Endometrium (tissue), 2 donors: ENCODE measurements around the gene SNX25.

Experiments used
- FAIRE-seq: peaks from 2 replicates; lab custom pipeline; 2012; peaks lifted over from hg19 to GRCh38; lab: Jason Lieb, UNC
- donor health status: control.
- donor health status: control.

The SNX25 gene

GRCh38 chr4:185263419-185263818 is 54.0 kb downstream of the SNX25 start:
- FAIRE-seq, result no peak

- no peak for FAIRE-seq
These were observed 56.5 kb downstream of the SNX25 start for GRCh38 chr4:185265942-185266341.

GRCh38 chr4:185269286-185269685 is 59.9 kb downstream of the SNX25 start:
- FAIRE-seq, result no peak

DNA sequence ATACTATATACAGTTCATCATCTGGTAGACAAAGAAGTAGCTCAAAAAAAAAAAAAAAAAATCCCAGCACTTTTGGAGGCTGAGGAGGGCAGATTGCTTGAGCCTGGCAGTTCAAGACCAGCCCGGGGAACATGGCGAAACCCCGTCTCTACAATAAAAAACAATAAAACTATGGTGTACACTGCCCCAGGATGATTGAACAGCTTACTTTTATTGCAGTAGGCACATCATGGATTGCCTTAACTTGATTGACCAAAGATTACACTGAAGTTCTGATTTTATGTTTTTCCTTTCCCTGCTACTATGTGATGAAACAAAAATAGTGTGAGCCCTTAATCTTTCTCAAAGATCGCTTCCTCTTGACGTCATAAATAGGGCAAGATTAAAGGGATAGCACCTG is 60.6 kb downstream of the SNX25 start:
- no peak for FAIRE-seq

GRCh38 chr4:185270885-185271284 is 61.5 kb downstream of the SNX25 start:
- FAIRE-seq, result no peak

DNA sequence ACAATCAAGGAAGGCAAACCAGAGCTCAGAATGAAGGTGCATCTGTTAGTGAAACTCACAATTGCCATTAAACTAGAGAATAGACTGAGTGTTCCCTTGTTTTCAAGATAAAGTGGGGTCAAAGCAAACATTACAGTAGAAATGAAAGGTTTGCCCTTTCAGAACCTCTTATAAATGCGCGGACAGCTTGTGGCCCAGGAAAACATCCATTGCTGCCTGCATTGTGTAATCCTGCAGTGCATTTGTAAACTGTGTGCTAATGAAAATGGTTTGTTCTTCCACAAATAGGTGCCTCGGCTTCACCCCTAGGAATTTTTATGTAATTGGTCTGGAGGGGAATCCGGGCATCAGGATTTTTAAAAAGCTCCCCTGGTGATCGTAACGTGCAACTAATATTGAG is 62.8 kb downstream of the SNX25 start:
- FAIRE-seq, result no peak

GRCh38 chr4:185275501-185275900 is 66.1 kb downstream of the SNX25 start:
- FAIRE-seq, result no peak

DNA sequence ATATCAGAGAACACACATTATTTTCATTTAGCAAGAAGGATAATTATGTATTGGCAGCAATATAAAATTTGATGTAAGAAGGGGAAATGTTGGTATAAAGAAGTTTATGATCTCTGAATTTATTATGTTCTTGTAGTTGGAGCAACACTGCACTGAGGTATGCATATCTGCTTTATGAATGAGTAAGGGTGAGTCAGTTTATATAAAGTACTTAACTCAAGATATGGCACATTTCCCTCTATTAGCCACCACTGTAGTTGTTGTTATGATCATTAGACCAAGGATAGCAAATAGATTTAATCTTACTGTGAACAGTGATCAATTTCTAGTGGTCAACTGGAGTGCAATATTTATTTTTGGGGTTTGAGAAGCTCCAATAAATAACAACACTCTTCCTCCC is 66.6 kb downstream of the SNX25 start:
- FAIRE-seq, result no peak

DNA sequence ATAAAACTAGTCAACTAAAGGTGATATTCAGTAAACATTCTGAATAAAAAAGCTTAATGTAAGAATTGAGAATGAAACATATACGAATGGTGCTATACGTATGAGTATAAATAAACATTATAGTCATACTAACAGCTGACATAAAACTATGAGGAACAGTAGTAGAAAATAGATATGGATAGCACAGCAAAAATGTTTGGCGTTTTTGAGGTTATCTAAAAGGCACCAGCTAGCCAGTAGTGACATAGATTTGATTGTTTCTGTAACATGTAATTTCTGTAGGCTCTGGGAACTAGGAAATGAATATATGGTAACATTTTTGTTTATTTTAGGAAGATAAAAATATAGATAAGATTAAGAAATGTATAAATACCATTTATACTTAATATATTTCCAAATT is 69.3 kb downstream of the SNX25 start:
- no peak for FAIRE-seq

DNA sequence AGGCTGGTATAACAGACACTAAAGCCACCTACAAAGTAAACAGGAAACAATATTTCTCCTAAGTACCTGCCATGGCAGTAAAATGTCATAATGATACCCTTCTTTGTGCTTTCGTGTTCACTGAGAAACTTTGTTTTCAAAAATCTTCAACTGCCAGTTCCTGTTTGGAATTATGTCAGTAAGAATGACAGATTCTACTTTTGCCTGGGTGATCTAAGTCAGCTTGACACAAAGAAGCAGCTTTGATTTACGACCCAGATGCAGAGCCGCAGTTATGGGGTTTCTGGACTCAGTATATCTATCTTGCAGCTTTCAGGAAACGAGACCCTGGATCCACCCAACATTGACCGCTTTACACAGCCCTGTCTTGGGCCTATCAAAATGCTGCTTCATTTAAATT is 71.2 kb downstream of the SNX25 start:
- no peak for FAIRE-seq

DNA sequence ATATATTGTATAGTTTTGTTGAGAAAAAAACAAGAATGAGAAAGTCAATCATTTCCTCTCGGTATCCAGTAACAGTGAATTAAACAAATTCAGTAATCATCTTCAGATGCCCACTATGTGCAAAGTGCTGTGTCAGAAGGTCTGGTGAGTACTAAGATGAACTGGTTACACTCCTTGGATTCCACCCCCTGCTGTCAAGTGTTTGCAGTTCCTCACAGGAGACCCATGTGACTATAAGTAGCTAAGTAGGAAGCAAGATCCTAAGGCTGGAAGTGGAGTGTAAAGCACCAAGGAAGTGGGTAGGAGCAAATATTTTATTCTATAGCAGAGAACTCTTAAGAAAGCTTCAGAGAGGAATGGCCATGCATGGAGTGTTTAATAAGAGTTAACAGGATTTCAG is 73.6 kb downstream of the SNX25 start:
- FAIRE-seq, result no peak

DNA sequence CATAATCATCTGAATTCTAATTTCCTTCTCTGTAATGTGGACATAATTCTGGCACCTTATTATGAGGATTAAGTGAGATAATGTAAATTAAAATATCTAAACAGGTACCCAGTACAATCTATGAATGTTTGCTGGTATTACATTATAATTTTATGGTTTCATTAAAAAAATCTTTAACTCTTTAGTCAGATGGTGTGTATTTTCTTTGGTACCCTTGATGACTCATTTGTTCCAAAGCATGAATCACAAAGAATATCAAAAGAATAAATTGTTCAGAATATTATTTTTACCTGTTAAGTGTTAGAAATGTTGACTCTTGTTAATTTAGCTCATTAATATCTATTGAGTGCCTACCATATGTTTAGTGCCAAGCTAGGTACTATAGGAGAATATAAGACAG is 74.3 kb downstream of the SNX25 start:
- no peak for FAIRE-seq

DNA sequence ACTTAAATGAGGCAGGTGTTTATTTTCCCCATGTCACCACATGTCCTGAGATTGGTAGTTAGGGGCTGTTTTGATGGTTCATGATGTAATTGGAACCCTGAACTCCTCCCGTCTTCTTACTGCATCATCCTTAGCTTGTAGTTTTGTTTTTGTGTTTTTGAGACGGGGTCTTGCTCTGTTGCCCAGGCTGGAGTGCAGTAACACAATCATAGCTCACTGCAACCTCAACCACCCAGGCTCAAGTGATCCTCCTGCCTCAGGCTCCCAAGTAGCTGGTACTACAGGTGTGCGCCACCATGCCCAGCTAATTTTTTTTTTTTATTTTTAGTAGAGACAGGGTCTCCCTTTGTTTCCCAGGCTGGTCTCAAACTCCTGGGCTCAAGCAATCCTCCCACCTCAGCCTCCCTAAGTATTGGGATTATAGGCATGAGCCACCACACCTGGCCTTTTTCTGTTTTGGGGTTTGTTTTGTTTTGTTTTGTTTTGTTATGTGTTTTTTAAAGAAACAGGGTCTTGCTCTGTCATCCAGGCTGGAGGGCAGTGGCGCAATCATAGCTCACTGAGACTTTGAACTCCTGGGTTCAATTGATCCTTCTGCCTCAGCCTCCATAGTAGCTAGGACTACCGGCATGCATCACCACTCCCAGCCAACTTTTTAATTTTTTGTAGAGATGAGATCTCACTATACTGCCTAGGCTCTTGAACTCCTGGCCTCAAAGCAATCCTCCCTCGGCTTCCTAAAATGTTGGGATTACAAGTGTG is 76.4 kb downstream of the SNX25 start:
- no peak for FAIRE-seq

GRCh38 chr4:185286571-185286970 is 77.2 kb downstream of the SNX25 start:
- no peak for FAIRE-seq

GRCh38 chr4:185287031-185287430 is 77.6 kb downstream of the SNX25 start:
- no peak for FAIRE-seq

GRCh38 chr4:185290018-185290607 is 80.7 kb downstream of the SNX25 start:
- FAIRE-seq, result no peak

DNA sequence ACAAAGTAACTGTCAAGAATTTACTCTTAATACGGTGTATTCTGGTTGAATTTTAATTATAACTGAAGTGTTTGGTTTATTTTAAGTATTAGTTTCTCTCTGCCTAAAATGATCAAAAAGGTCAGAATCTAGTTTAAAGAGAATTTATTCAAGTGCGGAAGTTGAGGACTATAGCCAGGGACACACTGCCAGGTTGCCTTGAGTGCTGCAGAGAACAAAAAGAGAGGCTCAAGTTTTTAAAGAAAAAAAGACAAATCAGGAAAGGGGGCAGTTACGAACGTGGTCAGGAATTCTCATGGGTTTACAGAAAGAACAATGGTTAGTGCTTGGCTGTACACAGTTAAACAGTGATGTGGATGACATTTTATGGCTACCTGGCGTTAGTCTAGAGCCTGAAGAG is 81.3 kb downstream of the SNX25 start:
- FAIRE-seq, result no peak

DNA sequence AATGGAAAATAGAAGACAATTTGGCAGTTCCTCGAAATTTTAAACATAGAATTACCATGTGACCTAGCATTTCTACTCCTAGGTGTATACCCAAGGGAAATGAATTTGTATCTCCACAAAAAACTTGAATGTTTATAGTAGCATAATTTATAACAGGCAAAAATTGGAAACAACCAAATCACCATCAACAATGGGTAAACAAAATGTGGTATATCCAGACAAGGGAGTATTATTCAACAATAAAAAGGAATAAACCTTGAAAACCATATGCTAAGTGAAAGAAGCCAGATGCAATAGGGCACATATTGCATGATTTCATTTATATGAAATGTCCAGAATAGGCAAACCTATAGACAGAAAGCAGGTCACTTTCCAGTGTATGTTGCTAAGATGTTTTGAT is 83.8 kb downstream of the SNX25 start:
- FAIRE-seq, result no peak

GRCh38 chr4:185296665-185297460 is 87.5 kb downstream of the SNX25 start:
- FAIRE-seq, result no peak

GRCh38 chr4:185298728-185299430 is 89.5 kb downstream of the SNX25 start:
- FAIRE-seq, result no peak

DNA sequence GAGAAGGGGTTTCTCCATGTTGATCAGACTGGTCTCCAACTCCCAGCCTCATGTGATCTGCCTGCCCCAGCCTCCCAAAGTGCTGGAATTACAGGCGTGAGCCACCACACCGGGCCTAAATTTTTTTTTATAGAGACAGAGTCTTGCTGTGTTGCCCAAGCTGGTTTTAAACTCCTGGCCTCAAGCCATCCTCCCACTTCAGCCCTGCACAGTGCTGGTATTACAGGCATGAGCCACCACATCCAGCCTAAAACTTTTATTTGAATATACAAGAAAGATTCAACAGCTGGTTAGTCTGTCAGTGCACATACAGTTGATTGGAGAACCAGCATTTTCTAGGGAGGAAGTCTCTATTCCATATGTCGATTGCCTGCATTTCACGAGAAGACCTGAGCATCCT is 95.1 kb downstream of the SNX25 start:
- no peak for FAIRE-seq

DNA sequence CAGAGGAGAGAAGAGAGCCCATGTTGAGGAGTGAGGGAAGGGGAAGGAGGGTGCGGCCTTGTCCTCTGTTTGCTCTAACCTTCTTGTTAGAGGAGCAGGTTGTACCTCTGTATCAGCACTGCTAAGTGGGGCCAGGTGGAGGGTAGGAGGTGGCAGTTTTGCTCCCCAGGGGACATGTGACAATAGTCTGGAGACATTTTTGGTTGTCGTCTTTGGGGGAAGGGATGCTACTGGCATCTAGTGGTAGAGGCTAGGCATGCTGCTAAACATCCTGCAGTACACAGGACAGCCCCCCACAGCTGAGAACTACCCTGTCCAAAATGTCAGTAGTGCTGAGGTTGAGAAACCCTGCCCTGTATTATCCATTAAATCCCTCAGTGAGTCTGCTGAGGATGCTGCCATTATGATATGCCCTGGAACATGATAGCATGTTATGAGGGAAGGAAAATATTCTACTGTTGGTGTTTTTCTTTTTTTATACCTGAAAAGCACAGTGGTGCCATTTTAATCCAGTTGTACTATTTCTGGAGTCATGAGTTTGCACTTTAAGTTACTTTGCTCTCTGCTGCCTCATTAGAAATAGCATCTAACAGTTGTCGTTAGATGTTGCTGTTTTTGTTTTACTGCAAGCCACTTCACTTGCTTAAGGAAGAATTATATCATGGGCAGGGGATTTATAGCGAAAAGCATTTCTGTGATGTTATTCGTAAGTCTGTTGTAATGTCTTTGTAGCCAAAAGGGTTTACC is 95.7 kb downstream of the SNX25 start:
- FAIRE-seq, result no peak
